DMS 273 treated with DMSO at 0.1 percent for 48 hours (cell line): ENCODE data around the gene TNFRSF13B.

Source experiments
- DNase-seq: peaks from one replicate; lab custom pipeline; 2025; lab: John Stamatoyannopoulos, UW

TNFRSF13B gene

GRCh38 chr17:16937431-16937830, 34.5 kb downstream of the TNFRSF13B start:
- no peak for DNase-seq

- no peak for DNase-seq
These were observed 35.2 kb downstream of the TNFRSF13B start for GRCh38 chr17:16936536-16937310.

- no peak for DNase-seq
These were observed 36.1 kb downstream of the TNFRSF13B start for GRCh38 chr17:16935786-16936185.

- DNase-seq: no peak
These were observed 36.7 kb downstream of the TNFRSF13B start for GRCh38 chr17:16935241-16935663.

- DNase-seq: no peak
These were observed 37.1 kb downstream of the TNFRSF13B start for GRCh38 chr17:16934836-16935235.

GRCh38 chr17:16934133-16934795, 37.7 kb downstream of the TNFRSF13B start:
- DNase-seq: no peak

GRCh38 chr17:16933317-16934132, 38.4 kb downstream of the TNFRSF13B start:
- no peak for DNase-seq

GRCh38 chr17:16932611-16933010, 39.3 kb downstream of the TNFRSF13B start:
- no peak for DNase-seq

- no peak for DNase-seq
These were observed 39.8 kb downstream of the TNFRSF13B start for GRCh38 chr17:16932156-16932555.

- no peak for DNase-seq
These were observed 40.4 kb downstream of the TNFRSF13B start for GRCh38 chr17:16931318-16932060.

GRCh38 chr17:16930571-16931317, 41.2 kb downstream of the TNFRSF13B start:
- DNase-seq: no peak

GRCh38 chr17:16929757-16930520, 42.0 kb downstream of the TNFRSF13B start:
- no peak for DNase-seq

- no peak for DNase-seq
These were observed 42.8 kb downstream of the TNFRSF13B start for GRCh38 chr17:16929035-16929680.

- DNase-seq: no peak
These were observed 43.4 kb downstream of the TNFRSF13B start for GRCh38 chr17:16928406-16929034.

- DNase-seq: no peak
These were observed 44.1 kb downstream of the TNFRSF13B start for GRCh38 chr17:16927641-16928321.

- no peak for DNase-seq
These were observed 45.1 kb downstream of the TNFRSF13B start for GRCh38 chr17:16926571-16927451.

GRCh38 chr17:16926061-16926511, 45.8 kb downstream of the TNFRSF13B start:
- DNase-seq: no peak
